Measurements from ENCODE around the gene DSC1.

DNA sequence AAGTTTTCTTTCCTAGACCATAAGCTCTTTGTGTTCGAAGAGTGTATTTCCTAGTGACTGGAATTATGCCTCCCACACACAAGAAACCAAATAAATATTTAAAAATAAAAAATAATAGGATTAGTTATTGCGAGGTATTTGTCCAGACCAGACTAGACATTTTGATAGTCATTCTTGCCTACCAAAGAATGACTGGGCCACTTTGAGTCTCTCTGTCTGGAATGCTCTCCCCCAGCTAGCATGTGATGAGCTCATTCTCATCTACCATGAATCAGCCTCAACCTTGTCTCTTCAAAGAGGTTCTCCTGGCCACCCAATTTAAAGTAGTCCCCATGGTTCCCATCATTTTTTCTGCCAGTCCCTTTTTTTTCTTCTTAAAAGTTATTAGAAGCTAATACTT is 13.9 kb upstream of the DSC1 start:
- TF ChIP-seq CTCF (IDR thresholded peaks at IDR 0.05): no peak
- TF ChIP-seq POLR2A (IDR thresholded peaks at IDR 0.05): no peak

Data from testis (tissue), 2 donors.